Measurements from ENCODE around the gene GPR4. TPM values are rescaled to one million over a fixed set of nuclear protein-coding genes. Genes with fewer than 3 reads are reported as not detected.

Gene GPR4
- total RNA-seq, 6 donors from 2014 or later, result 1.0 to 22.1 (median 6.8) TPM

DNA sequence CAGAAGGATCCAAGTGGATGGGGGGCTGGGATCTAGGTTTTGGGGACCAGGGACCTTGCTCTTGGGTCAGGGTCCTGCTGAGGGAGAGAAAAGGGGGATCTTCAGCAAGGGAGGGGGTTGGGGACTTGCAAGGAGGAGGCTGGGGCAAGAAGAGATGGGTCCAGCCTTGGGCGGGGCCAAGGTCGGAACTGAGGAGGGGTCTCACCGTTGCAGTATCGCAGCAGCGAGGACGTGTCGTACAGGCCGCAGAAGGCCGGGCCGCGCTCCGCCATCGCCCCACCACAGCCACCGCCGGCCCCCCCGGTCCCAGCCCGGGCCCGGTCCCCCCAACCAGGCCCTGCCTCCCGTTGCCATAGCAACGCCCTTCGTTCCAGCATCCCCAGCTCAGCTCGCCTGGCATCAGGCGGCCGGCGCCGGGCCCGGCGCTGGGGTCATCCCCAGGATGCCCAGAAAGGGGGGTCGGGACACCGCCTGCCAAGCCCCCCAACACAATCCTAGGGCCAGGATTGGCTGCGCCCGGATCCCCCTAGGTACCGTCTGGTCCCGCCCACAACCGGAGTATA, 43.1 kb upstream of the GPR4 start:
- H3K9me3 ChIP-seq, result no peaks in the 10 kb centered on the region
- WGBS, 2 donors, result 23 to 40% methylated on average over 1 to 19 of the region's 35 CpGs
- H3K27me3 ChIP-seq, result peaks cover 0 to 10% (median 3%) of the 10 kb centered on the region in 4 donors
- peaks cover 29 to 49% (median 39%) of the 10 kb centered on the region in 4 donors for H3K4me1 ChIP-seq
- peak overlapping the region in 3 of 4 donors; percentile 37 to 52 (median 48) for H3K4me3 ChIP-seq
- no peak for TF ChIP-seq EP300 (IDR thresholded peaks at IDR 0.05)
- TF ChIP-seq POLR2AphosphoS5 (IDR thresholded peaks at IDR 0.05), result no peak
- no peak for TF ChIP-seq POLR2A (IDR thresholded peaks at IDR 0.05)
- TF ChIP-seq, protein P1, sequence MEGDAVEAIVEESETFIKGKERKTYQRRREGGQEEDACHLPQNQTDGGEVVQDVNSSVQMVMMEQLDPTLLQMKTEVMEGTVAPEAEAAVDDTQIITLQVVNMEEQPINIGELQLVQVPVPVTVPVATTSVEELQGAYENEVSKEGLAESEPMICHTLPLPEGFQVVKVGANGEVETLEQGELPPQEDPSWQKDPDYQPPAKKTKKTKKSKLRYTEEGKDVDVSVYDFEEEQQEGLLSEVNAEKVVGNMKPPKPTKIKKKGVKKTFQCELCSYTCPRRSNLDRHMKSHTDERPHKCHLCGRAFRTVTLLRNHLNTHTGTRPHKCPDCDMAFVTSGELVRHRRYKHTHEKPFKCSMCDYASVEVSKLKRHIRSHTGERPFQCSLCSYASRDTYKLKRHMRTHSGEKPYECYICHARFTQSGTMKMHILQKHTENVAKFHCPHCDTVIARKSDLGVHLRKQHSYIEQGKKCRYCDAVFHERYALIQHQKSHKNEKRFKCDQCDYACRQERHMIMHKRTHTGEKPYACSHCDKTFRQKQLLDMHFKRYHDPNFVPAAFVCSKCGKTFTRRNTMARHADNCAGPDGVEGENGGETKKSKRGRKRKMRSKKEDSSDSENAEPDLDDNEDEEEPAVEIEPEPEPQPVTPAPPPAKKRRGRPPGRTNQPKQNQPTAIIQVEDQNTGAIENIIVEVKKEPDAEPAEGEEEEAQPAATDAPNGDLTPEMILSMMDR (IDR thresholded peaks at IDR 0.05), result no peak
- ATAC-seq (ENCODE audit: low FRiP score in 2 of 2), result no peak
- H3K36me3 ChIP-seq, result no peaks in the 10 kb centered on the region
- no peak overlapping the region for H3K27ac ChIP-seq
- DNase-seq, result peak in 1 of 2 donors; percentile 87

- no peak for ATAC-seq (ENCODE audit: low FRiP score in 2 of 2)
- Histone ChIP-seq H3K4me3 (no peak overlapping the region), H3K27me3 (peaks cover 0 to 10% (median 3%) of the 10 kb centered on the region in 4 donors), H3K36me3 (no peaks in the 10 kb centered on the region), H3K4me1 (peaks cover 36 to 59% (median 42%) of the 10 kb centered on the region in 4 donors), H3K27ac (no peak overlapping the region), H3K9me3 (no peaks in the 10 kb centered on the region)
- 54 to 60% methylated on average over 13 to 14 of the region's 14 CpGs for WGBS, 2 donors
- TF ChIP-seq, protein P1 (IDR thresholded peaks at IDR 0.05), result no peak
- TF ChIP-seq POLR2A (IDR thresholded peaks at IDR 0.05), result no peak
- TF ChIP-seq EP300 (IDR thresholded peaks at IDR 0.05), result no peak
- no peak for TF ChIP-seq POLR2AphosphoS5 (IDR thresholded peaks at IDR 0.05)
- no peak for DNase-seq
Measured at GRCh38 chr19:45643927-45644771, 42.1 kb upstream of the GPR4 start.

GRCh38 chr19:45643024-45643926, 41.3 kb upstream of the GPR4 start:
- Histone ChIP-seq H3K27ac (peak overlapping the region in 2 of 4 donors; percentile 22 to 84), H3K36me3 (no peaks in the 10 kb centered on the region), H3K4me1 (peaks cover 42 to 66% (median 48%) of the 10 kb centered on the region in 4 donors), H3K27me3 (peaks cover 0 to 10% (median 3%) of the 10 kb centered on the region in 4 donors), H3K9me3 (no peaks in the 10 kb centered on the region), H3K4me3 (peak overlapping the region in 1 of 4 donors; percentile 45)
- DNase-seq, result peak; percentile 85 to 99
- peak; percentile 75 to 79 for ATAC-seq (ENCODE audit: low FRiP score in 2 of 2)
- TF ChIP-seq, protein P1 (IDR thresholded peaks at IDR 0.05), result peak; percentile 91 to 99 (median 96)
- TF ChIP-seq EP300 (IDR thresholded peaks at IDR 0.05) (no peak), POLR2AphosphoS5 (IDR thresholded peaks at IDR 0.05) (peak in 1 of 2 donors; percentile 11)
- WGBS, 2 donors, result 9 to 10% methylated on average over 26 to 35 of the region's 39 CpGs

GRCh38 chr19:45641274-45642105, 39.5 kb upstream of the GPR4 start:
- peaks cover 0 to 10% (median 3%) of the 10 kb centered on the region in 4 donors for H3K27me3 ChIP-seq
- WGBS, 2 donors, result 1 to 5% methylated on average over 15 to 40 of the region's 40 CpGs
- DNase-seq, result peak in 1 of 2 donors; percentile 97
- no peaks in the 10 kb centered on the region for H3K9me3 ChIP-seq
- H3K4me3 ChIP-seq, result peak overlapping the region in 3 of 4 donors; percentile 39 to 53 (median 45)
- peaks cover 44 to 72% (median 51%) of the 10 kb centered on the region in 4 donors for H3K4me1 ChIP-seq
- no peaks in the 10 kb centered on the region for H3K36me3 ChIP-seq
- ATAC-seq (ENCODE audit: low FRiP score in 2 of 2), result peak; percentile 59 to 87
- peak overlapping the region; percentile 71 to 88 (median 84) for H3K27ac ChIP-seq
- TF ChIP-seq, protein P1 (IDR thresholded peaks at IDR 0.05), result no peak
- TF ChIP-seq POLR2AphosphoS5 (IDR thresholded peaks at IDR 0.05) (peak; percentile 25 to 37), POLR2A (IDR thresholded peaks at IDR 0.05) (no peak), EP300 (IDR thresholded peaks at IDR 0.05) (no peak)

Measured in upper lobe of left lung (tissue), 6 donors.